ENCODE measurements around the gene MYL5.
"Not testable (repeated sequence)": the region's sequence is repeated elsewhere in the genome, so short reads cannot be mapped to it uniquely, and the experiment has no call there.

MYL5 gene, protein sequence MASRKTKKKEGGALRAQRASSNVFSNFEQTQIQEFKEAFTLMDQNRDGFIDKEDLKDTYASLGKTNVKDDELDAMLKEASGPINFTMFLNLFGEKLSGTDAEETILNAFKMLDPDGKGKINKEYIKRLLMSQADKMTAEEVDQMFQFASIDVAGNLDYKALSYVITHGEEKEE

DNA sequence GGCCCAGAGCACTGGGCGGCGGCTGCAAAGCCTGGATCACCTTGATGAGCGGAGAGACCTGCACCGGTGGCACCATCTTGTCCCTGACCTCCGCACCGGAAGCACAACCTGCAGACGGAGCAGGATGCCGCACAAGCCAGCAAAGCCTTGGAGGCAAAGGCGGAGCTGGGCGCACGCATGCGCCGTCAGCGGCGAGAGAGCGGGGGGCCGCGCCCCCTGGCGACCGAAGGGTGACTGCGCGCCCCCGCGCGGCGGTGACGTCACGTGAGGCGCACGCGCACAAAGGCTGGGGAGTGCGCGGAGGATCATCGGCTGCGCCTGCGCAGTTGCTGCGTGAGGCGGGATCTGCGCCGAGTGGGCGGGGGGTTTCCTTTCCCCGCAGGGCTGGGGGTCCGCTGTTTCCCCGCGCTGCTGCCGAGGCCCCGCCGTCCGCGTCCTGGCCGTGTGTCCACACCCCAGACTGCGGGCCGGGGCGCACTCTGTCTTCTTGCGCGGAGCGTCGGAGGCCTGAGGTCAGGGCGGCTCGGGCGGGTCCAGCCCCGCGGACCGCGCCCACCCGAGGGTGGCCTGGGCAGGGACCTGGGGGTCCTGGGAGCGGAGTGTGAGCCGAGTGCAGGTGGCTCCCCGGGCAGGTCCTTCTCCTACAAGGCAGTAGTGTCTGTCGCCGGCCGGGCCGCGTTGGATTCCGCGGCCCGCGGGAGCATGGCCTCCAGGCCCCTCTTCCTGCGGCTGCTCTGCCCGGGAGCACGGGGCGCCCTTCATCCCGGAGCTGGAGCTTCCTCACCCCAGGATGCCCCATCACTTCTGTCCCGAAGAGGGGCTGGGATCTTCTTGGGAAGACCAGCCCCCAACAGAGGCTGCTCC, at the start of gene MYL5, which contains the start of gene ATP5ME:
Gene MYL5, plus strand, starts transcription at position 371 of the 864 bp plus-strand sequence. CDS start 3,485 bp downstream, outside the sequence.
Gene ATP5ME, minus strand, starts transcription at position 105 of the 864 bp plus-strand sequence. Its CDS starts 29 bp downstream, at position 76.
- DNase-seq: peak; percentile 100

DNA sequence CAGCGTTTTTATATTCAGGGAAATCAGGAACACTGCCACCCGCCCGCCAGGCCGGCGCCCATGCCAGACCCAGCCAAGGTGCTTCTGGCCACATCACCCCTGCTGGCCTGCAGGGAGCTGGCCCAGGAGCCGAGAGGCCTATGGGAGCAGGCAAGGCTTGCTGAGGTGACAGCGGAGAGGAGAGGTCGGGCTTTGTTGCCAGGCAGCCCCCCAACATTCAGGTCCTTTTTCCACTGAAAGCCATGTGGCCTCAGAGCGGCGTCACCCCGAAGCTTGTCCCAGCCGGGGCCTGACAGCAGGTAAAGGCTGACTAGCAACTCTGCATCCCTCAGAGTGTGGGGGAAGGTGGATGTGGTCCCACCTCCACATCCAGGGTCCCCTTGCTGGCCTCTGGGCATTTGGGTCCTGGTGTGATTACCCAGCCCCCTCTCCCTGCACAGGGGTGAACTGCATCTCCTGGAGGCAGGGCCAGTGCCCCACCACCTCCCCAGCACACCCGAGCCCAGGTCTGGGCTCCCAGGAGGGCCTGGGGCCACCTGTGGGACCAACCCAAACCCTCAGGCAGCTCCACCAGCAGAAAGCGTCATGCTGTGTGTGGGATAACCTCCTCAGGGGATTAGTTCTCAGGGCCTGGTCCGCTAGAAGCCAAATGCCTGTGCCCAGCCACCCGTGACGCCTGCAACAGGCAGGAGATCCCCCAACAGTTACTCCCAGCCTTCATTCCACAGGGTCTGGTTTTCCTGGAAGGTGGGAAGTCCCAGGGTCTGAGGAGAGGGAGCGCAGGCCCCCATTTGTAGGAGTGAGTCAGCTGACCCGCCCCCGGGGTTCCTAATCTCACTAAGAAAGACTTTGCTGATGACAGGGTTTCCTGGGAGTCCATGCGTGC, 49.4 kb upstream of the MYL5 start, which contains the start of gene PDE6B:
Gene PDE6B, plus strand, starts transcription at position 869 of the 886 bp plus-strand sequence. CDS start 54 bp downstream, outside the sequence.
- no peak for DNase-seq

DNA sequence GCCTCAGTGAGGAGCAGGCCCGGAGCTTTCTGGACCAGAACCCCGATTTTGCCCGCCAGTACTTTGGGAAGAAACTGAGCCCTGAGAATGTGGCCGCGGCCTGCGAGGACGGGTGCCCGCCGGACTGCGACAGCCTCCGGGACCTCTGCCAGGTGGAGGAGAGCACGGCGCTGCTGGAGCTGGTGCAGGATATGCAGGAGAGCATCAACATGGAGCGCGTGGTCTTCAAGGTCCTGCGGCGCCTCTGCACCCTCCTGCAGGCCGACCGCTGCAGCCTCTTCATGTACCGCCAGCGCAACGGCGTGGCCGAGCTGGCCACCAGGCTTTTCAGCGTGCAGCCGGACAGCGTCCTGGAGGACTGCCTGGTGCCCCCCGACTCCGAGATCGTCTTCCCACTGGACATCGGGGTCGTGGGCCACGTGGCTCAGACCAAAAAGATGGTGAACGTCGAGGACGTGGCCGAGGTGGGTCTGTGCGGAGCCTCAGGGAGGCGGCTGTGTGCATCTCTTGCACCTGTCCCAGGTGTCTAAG, 48.6 kb upstream of the MYL5 start:
- no peak for DNase-seq

DNA sequence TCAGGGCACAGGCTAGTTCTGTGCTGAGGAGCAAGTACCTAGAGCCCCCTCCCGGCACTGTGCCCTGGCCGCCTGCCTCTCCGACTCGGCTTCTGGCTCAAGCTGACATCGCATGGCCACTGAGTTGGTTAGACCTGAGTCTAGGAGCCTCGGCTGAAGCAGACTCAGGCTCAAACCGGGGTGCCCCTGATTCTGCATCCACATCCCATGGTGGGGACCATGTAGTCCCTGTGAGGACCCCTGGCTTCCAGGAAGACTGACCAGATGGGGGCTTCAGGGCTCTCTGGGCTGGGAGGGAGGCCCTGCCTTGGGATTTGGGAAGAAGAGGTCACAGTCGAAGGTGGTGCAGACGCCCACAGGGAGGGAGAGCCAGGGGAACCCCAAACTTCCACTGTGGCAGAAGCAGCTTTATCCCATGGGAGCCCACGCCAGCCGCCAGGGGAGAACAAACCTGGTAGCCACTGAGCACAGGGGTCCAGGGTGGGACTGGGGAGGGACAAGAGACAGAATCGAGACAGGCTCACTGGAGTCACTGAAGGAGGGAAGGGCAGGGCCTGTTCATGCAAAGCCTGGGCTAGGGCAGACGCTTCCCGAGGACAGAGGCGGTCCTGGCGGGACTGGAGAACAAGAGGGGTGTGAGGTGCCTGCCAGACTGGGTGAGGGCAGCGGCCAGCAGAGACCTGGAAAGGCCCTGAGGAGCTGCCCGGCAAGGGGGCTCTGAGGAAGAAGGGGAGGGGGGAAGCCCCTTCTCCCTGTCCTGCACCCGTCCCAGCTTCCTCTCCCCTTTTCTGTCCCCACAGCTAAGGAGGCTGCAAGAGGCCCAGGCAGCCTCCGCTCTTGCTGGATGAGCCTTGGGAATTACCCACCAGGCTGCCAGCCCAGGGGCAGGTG, 47.9 kb upstream of the MYL5 start:
- no peak for DNase-seq

DNA sequence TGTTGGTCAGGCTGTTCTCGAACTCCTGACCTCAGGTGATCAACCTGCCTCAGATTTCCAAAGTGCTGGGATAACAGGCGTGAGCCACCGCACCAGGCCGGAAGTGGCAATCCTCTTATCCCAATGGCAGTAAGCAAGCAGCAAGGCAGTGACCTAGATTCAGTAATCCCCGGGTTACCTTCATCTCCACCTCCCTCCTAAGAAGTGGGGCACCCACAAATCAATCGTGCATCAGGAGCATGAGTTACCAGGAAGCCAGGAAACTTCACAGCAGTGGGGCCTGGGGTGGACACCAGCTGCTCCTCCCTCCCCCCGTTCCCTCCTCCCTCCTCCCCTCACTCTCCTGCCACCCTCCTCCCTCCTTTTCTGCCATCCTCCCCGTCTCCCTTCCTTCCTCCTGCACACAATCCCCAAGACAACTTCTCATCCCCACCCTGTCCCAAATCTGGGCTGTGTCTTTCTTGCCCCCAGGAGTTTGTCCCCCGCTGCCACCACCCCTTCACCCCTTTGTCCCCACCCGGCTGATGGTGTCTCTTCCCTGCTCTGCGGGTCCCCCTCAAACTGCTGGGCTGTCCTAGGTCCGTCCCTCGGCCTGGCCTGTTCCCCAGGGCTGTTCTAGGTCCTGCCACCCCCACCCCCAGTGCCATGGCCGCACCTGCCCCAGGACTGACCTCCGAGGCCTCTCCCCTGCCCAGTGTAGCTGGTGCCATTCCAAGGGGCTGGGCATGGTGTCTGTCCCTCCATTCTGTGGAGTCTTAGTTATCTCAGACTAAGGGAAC, 46.8 kb upstream of the MYL5 start:
- DNase-seq: no peak

DNA sequence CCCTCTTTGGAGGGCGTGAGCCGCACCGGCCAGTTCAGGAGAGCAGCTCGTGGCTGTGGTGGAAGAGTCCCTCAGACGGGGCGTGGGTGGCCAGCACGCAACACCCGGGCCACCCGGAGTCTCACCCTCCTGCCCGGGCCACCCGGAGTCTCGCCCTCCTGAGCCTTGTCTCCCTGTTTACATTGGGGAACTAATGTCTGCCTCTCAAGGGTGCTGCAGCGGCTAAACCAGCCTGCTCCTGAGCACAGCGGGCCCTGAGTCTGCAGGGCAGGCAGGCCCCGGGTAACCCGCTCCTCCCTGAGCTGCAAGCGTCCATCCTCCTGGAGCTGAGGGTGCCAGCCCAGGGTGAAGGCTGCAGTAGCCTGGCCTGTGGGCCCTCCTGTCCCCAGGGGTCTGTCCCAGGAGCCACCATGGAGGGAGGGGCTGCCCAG, 46.0 kb upstream of the MYL5 start:
- peak; percentile 47 for DNase-seq

DNA sequence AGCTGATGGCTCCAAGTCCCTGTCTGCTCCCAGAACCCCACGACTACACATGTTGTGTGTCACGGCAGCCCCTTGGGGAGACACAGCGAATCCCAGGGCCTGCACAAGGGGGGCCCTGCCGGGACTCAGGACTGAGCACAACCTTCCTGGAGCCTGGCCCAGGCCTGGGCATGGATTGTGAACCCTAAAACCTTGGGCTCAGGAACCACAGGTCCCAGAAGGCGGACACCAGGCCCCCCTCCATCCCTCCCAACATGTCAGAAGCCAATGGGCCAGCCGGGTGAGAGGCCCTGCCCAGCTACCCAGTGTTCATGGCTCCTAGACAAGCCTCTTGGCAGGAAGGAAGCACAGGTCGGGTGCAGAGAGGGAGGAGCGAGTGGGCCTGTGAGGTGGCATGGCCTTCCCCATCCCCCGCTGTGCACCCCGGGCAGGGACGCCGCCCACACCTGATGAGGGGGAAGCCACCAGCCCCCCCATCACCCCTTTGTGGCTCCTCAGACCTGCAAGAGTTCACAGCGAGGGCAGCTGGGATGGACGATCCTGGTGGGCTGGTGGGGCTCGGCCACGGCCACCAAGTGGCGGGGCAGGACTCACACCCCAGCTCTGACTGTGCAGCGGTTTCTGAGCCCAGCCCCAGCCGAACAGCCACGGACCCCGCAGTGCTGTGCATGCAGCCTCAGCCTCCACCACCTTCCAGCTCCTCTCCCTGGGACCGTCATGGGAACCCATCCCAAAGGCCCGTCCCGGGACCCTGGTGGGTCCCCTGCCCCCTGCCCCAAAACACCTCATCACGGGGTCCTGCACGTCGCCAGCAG, 45.3 kb upstream of the MYL5 start:
- no peak for DNase-seq

DNA sequence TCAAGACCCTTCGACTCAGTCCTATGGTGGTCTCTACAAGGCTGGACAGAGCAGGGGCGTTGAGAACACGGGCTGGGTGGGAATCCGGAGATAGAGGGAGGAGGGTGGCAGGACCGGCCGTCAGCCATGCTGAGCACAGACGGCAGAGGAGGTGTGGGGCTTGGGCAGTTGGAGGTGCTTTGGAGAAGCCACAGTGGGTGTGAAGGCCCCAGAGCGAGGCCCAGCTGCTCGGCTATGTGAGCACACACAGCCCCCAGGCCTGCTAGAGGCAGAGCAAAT, 44.8 kb upstream of the MYL5 start:
- DNase-seq: no peak

DNA sequence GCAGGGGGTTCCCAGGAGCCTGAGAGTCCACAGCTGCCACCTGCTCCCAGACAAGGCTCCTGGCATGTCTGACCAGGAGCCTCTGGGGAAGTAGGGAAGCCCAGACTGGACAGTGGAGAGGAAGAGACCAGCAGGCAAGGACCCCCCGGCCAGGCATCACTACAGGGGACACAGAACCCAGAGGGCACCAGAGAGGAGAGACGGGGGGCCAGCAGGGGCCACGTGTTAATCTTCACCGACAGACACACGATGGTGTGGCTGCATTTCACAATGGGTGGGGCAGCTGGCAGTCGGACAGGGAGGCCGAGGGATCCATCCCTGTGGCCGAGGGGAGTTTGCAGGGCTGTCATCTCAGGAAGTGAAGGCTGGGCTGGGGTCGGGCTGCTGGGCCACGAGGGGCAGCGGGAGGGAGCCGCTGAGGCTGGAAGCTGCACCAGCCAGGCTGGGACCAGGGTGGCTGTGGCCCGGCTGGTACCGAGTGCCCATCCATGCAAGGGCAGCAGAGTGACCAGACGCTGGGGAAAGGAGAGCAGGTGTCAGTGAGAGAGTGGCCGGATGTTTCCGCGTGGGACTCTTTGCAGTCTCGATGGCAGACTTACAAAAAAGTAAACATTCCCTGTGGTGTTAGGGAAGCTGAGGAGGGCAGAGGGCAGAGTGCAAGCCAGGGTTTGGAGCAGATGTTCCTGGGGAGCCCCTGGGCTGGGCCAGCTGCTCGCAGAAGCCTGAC, 44.3 kb upstream of the MYL5 start:
- peak; percentile 88 for DNase-seq

DNA sequence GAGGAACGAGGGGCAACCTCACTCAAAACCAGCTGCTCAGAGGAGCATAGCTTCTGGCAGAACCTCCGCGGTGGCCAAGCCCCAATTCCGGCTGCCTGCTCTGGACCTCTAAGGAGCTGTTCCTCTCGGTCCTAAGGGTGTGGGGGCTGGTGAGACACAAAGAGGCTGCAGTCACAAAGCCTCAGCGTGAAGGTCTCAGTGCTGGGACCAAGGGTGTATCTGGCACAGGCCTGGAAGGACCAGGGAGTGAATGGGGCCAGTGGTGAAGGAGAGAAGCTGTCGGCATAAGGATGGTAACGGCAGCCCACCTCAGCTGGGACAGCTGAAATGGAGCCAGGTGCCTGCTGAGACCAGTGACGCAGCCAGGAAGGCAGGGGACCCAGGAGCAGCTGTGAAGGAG, 43.7 kb upstream of the MYL5 start:
- DNase-seq: peak; percentile 88

DNA sequence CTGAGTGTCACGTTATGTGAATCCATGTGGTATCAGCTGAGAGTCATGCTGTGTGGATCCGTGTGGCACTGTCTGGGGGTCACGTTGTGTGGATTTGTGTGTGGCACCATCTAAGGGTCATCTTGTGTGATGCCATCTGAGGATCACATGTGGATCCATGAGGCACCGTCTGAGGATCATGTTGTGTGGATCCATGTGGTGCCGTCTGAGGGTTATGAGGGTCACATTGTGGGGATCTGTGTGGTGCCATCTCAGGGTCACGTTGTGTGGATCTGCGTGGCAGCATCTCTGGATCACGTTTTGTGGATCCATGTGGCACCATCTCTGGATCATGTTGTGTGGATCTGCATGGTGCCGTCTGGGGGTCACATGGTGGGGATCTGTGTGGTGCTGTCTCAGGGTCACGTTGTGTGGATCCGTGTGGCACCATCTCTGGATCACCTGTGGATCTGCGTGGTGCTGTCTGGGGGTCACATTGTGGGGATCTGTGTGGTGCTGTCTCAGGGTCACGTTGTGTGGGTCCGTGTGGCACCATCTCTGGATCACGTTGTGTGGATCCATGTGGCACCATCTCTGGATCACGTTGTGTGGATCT, 42.0 kb upstream of the MYL5 start:
- DNase-seq: no peak

DNA sequence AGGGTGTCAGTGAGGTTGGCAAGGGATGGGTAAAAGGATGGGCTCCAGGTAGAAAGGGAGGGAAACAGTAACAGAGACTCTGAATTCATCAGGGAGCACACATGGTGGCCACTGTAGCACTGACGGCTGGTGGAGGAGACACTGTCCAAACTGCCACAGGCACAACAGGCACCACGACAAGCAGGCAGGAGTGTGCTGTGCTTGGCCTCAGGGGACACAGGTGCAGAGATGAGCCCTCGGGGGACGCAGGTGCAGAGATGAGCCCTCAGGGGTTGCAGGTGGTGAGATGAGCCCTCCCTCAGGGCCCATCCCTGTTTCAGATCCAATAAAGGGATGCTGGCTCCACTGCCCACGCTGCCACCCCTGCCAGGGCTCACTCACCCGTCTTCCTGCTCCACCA, 41.4 kb upstream of the MYL5 start:
- no peak for DNase-seq

DNA sequence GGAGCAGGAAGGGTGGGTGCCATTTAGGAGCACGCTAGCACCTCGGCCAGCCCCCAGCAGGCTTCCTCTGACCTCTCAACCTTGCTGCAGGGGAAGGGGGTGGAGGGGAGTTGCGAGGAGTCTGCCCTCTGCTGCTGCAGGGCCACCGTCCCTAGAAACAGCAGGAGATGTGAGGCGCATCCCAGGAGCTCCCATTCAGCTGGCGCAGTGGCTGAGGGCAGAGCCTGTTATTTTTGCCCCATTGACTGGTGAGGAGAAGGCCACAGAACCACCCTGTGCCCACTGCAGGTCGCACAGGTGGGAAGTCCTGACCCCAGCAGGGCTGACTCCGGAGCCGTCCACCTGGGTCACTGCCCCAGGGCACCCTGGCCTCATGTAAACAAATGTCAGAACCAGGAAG, 40.9 kb upstream of the MYL5 start:
- DNase-seq: no peak

DNA sequence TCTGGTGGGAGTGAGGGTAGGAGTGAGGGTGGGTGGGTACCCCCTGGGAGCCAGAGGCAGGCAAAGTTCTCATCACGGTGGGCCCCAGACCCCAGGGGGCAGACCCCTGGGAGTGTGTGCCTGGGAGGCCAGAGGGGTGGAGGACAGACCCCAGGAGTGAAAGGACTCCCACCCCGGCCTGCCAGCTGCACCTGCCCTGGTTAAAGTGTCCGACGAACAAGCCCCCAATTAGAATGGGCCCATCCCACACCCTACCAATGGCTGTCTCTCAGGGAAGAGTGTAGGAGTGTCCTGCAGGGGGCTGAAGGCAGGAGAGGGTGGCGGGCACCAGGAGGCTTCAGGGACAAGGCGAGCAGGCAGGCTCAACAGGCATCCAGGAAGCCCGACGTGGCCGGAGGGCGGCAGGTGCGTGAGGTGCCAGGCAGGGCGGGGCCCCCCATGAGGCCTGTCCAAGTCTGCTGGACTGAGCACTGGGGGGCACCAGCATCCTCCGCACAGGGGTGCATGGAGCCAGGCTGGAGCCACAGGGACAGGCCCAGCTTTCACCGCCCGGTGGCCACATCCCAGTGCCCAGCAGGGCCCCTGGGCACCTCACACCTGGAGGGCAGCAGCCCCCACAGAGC, 40.3 kb upstream of the MYL5 start:
- no peak for DNase-seq

DNA sequence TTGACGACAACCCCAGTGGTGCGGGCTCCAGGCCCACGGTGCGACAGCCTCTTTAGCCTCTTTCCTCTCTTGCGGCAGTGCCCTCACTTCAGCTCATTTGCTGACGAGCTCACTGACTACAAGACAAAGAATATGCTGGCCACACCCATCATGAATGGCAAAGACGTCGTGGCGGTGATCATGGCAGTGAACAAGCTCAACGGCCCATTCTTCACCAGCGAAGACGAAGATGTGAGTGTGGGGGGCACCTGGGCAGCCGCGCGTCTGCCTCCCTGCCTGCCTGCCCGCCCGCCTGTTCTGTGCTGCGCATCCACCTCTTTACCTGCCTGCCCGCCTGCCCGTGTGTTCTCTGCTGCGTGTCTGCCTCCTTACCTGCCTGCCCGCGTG, 39.8 kb upstream of the MYL5 start:
- no peak for DNase-seq

DNA sequence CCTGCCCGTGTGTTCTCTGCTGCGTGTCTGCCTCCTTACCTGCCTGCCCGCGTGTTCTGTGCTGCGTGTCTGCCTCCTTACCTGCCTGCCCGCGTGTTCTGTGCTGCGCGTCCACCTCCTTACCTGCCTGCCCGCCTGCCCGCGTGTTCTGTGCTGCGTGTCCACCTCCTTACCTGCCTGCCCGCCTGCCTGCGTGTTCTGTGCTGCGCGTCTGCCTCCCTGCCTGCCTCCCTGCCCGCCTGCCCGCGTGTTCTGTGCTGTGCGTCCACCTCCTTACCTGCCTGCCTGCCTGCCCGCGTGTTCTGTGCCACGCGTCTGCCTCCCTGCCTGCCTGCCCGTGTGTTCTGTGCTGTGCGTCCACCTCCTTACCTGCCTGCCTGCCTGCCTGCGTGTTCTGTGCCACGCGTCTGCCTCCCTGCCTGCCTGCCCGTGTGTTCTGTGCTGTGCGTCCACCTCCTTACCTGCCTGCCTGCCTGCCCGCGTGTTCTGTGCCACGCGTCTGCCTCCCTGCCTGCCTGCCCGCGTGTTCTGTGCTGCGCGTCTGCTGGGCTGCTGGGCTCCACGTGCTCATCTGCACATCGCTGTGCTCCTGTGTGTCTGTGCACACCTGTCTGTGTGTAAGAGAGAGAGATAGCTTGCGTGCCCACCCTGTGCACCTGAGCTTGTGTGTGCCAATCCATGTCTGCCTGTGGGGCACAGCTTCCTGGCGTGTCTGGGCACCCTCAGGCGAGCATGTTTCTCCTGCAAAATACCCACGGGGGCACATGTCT, 39.1 kb upstream of the MYL5 start:
- not testable (repeated sequence) for DNase-seq

DNA sequence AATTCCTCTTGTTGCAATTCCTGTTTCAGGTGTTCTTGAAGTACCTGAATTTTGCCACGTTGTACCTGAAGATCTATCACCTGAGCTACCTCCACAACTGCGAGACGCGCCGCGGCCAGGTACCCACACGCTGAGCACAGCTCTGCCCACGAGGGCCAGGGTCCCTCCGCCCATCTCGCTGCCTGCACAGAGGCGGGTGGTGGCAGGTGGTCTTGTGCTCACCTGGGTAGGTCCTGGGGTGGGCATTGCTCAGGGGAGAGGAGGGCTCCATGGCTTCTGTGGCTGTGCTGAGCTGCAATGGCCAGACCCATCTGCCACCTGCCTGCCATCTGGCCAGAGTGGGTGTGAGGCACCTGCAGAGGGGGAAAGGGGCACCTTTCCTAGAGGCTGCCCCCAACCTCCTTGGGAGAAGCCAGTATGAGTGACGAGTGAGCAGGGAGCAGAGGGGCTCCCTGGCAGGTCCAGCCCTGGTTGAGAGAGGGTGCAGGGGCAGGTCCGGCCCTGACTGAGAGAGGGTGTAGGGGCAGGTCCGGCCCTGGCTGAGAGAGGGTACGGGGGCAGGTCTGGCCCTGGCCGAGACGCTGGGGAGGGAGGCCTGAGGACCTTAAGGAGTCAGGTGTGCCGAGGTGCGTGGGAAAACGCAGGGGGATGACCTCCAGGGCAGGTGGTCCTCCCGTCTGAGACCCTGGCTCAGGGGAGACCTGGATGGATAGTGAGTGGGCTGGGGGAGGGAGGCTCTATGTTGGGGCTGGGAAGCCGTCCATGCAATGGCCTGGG, 38.3 kb upstream of the MYL5 start:
- DNase-seq: no peak
